Loucy (cell line): ENCODE data around the gene IL17D.
"Not testable (repeated sequence)": the region's sequence is repeated elsewhere in the genome, so short reads cannot be mapped to it uniquely, and the experiment has no call there.

Source experiments
- CTCF ChIP-seq: fragments of 200-600 bp; sonication (generic); conservative IDR thresholded peaks from 2 replicates; pipeline ENCODE4 v1.5.1; 2014; ENCODE audit warnings: mild to moderate bottlenecking, antibody characterized with exemption, low read length
- EZH2phosphoT487 ChIP-seq: fragments of 200-600 bp; IDR thresholded peaks from 2 replicates; pipeline ENCODE4 v1.6.1; 2018; ENCODE audit warnings: antibody characterized with exemption, mild to moderate bottlenecking, moderate library complexity, borderline replicate concordance

GRCh38 chr13:20678606-20679005 is 24.9 kb upstream of the IL17D start:
- not testable (repeated sequence) for TF ChIP-seq CTCF, EZH2phosphoT487
